HepG2 (cell line): Measurements from ENCODE around the gene CCDC57. TPM values are rescaled to one million over a fixed set of nuclear protein-coding genes. Genes with fewer than 3 reads are reported as not detected.

ENCODE experiments used
- DPF2 ChIP-seq: sonication (generic); formaldehyde crosslinking; IDR thresholded peaks from 2 replicates; pipeline ENCODE4 v1.4.0; 2020; ENCODE audit warnings: mild to moderate bottlenecking, low read depth, missing genetic modification reagents, borderline replicate concordance
- ETV6 ChIP-seq: sonication (generic); formaldehyde crosslinking; conservative IDR thresholded peaks from 2 replicates; pipeline ENCODE4 v1.4.0; 2020; ENCODE audit warnings: missing genetic modification reagents
- JUND ChIP-seq: sonication (generic); formaldehyde crosslinking; IDR thresholded peaks from 2 replicates; pipeline ENCODE4 v1.8.0; 2022; ENCODE audit warnings: mild to moderate bottlenecking, missing genetic modification reagents
- MEF2D ChIP-seq: sonication (generic); formaldehyde crosslinking; IDR thresholded peaks from 2 replicates; pipeline ENCODE4 v1.5.1; 2020; ENCODE audit warnings: mild to moderate bottlenecking, missing genetic modification reagents
- MLLT10 ChIP-seq: sonication (generic); formaldehyde crosslinking; IDR thresholded peaks from 2 replicates; pipeline ENCODE4 v1.4.0; 2020; ENCODE audit warnings: missing genetic modification reagents
- RAD21 ChIP-seq: fragments of 450-650 bp; formaldehyde crosslinking; IDR thresholded peaks from 2 replicates; pipeline ENCODE4 v1.5.0; 2020; ENCODE audit warnings: mild to moderate bottlenecking
- TAF1 ChIP-seq: sonication (generic); formaldehyde crosslinking; IDR thresholded peaks from 2 replicates; pipeline ENCODE4 v1.4.0; 2020; ENCODE audit warnings: missing genetic modification reagents
- TCF7L2 ChIP-seq: IDR thresholded peaks from 2 replicates; pipeline ENCODE4 v1.6.1; 2011; ENCODE audit warnings: mild to moderate bottlenecking, low read depth, low read length, moderate library complexity
- USF2 ChIP-seq, 2 experiments: sonication (generic) in 1 of 2; formaldehyde crosslinking in 1 of 2; IDR thresholded peaks; 2 replicates each; pipeline versions ENCODE4 v1.5.1 to v1.6.1; 2011 to 2020; ENCODE audit warnings: borderline replicate concordance in 1 of 2, low read depth in 1 of 2, low read length in 1 of 2, mild to moderate bottlenecking in 1 of 2, missing genetic modification reagents in 1 of 2, moderate library complexity in 1 of 2
- ZHX1 ChIP-seq: sonication (generic); formaldehyde crosslinking; IDR thresholded peaks from 2 replicates; pipeline ENCODE4 v1.8.1; 2022; ENCODE audit warnings: low read depth, mild to moderate bottlenecking, missing genetic modification reagents
- ZNF343 ChIP-seq: sonication (generic); formaldehyde crosslinking; IDR thresholded peaks from 2 replicates; pipeline ENCODE4 v1.4.0; 2020; ENCODE audit warnings: mild to moderate bottlenecking, missing genetic modification reagents
- polyA plus RNA-seq, 8 experiments: library from polyadenylated mRNA; depleted of rRNA in 3 of 8; stranded (reverse) in 7 of 8; unstranded in 1 of 8; fragments of >200 nt; fragmentation: Illumina TruSeq in 4 of 8; extraction: Trizol in 4 of 8; gene quantifications; 2 replicates each; pipeline versions ENCODE4 v1.2.1 to v1.2.3, GENCODE V29; 2011 to 2016; ENCODE audit warnings: low read depth in 4 of 8, missing spikeins in 1 of 8, mixed read lengths in 1 of 8; ENCODE audit not compliant: insufficient read depth in 1 of 8
- total RNA-seq, 5 experiments: library from RNA; depleted of rRNA; stranded (reverse); fragments of >200 nt; fragmentation: Illumina TruSeq; extraction: Trizol; gene quantifications; 2 replicates each; pipeline ENCODE4 v1.2.3, GENCODE V29; 2016; ENCODE audit warnings: low read depth in 1 of 5
- TF ChIP-seq, protein P1 (sequence below): sonication (generic); formaldehyde crosslinking; IDR thresholded peaks from 2 replicates; pipeline ENCODE4 v1.5.1; 2020; ENCODE audit warnings: mild to moderate bottlenecking, missing genetic modification reagents, borderline replicate concordance

CCDC57 gene
- total and polyA plus RNA-seq, 2 of the 13 experiments (the other 11 are each of a cell fraction or from before 2014, with no cell fraction given) = 59.3 to 59.9 TPM

DNA sequence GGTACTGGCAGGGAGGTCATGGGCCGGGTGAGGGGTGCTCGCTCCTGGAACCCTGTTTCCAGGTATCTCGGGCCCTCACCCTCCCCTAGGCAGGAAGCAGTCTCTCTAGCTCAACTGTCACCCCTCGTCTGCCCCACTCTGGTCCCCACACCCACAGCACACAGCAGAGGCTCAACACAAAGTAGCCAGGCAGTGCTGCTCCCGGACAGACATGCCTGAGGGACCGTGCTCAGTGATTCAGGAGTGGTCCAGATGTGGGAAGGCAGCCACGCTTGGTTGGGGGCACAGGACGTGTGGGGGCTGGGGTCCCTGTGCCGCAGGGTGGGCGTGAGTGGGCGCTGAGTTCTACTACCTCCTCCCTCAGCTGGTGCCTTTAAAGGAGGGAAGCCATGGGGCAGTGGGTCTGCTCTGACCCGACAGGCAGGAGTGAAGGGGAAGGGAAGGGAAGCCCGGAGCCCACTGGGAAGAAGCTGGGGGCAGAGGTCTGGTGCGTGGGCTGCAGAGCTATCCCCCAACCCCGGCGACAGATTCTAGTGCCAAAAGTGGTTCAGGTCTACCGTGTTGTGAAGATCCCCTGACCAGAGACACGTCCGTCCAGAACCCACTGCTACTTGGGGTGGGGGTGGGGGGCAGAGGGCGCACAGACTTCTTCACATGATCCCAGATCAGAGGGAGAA, 28.0 kb upstream of the CCDC57 start (continued):
- TF ChIP-seq USF2 (IDR thresholded peaks at IDR 0.05; ENCODE audit: low read depth, low read length) = no peak
- TF ChIP-seq USF2 (CRISPR knock-in tag; IDR thresholded peaks at IDR 0.05; ENCODE audit: borderline replicate concordance) = no peak; the same call in 1 of the 2 replicates
- no peak; the same call in 1 of the 2 replicates for TF ChIP-seq ZNF343 (CRISPR knock-in tag)
- no peak; the same call in 1 of the 2 replicates for TF ChIP-seq RAD21
- no peak; the same call in 1 of the 2 replicates for TF ChIP-seq MEF2D (CRISPR knock-in tag)
- TF ChIP-seq JUND (CRISPR knock-in tag) = 0 out of 2 replicates have a peak, but pooled peaks have one; percentile 6
- TF ChIP-seq TAF1 (CRISPR knock-in tag) = no peak
- TF ChIP-seq ETV6 (CRISPR knock-in tag) = no peak
- no peak for TF ChIP-seq MLLT10 (CRISPR knock-in tag)
- TF ChIP-seq ZHX1 = no peak
- TF ChIP-seq, protein P1, sequence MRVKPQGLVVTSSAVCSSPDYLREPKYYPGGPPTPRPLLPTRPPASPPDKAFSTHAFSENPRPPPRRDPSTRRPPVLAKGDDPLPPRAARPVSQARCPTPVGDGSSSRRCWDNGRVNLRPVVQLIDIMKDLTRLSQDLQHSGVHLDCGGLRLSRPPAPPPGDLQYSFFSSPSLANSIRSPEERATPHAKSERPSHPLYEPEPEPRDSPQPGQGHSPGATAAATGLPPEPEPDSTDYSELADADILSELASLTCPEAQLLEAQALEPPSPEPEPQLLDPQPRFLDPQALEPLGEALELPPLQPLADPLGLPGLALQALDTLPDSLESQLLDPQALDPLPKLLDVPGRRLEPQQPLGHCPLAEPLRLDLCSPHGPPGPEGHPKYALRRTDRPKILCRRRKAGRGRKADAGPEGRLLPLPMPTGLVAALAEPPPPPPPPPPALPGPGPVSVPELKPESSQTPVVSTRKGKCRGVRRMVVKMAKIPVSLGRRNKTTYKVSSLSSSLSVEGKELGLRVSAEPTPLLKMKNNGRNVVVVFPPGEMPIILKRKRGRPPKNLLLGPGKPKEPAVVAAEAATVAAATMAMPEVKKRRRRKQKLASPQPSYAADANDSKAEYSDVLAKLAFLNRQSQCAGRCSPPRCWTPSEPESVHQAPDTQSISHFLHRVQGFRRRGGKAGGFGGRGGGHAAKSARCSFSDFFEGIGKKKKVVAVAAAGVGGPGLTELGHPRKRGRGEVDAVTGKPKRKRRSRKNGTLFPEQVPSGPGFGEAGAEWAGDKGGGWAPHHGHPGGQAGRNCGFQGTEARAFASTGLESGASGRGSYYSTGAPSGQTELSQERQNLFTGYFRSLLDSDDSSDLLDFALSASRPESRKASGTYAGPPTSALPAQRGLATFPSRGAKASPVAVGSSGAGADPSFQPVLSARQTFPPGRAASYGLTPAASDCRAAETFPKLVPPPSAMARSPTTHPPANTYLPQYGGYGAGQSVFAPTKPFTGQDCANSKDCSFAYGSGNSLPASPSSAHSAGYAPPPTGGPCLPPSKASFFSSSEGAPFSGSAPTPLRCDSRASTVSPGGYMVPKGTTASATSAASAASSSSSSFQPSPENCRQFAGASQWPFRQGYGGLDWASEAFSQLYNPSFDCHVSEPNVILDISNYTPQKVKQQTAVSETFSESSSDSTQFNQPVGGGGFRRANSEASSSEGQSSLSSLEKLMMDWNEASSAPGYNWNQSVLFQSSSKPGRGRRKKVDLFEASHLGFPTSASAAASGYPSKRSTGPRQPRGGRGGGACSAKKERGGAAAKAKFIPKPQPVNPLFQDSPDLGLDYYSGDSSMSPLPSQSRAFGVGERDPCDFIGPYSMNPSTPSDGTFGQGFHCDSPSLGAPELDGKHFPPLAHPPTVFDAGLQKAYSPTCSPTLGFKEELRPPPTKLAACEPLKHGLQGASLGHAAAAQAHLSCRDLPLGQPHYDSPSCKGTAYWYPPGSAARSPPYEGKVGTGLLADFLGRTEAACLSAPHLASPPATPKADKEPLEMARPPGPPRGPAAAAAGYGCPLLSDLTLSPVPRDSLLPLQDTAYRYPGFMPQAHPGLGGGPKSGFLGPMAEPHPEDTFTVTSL (CRISPR knock-in tag) = peak; percentile 64; the same call in 1 of the 2 replicates
- TF ChIP-seq DPF2 = no peak
- no peak for TF ChIP-seq TCF7L2
